GM03348 (cell line): ENCODE data around the gene PDE4D.
A peak's percentile ranks its signal among the peaks of the same experiment; 100 is the strongest.

ENCODE experiments used
- DNase-seq: peaks from one replicate; pipeline ENCODE4 v3.0.0; 2012; ENCODE audit warnings: low spot score

The PDE4D gene

GRCh38 chr5:59107692-59108091 lies 785.8 kb downstream of the PDE4D start:
- no peak for DNase-seq

- DNase-seq = no peak
Observed at GRCh38 chr5:59104400-59105127, 789.0 kb downstream of the PDE4D start.

GRCh38 chr5:59103303-59103702 lies 790.2 kb downstream of the PDE4D start:
- no peak for DNase-seq

DNA sequence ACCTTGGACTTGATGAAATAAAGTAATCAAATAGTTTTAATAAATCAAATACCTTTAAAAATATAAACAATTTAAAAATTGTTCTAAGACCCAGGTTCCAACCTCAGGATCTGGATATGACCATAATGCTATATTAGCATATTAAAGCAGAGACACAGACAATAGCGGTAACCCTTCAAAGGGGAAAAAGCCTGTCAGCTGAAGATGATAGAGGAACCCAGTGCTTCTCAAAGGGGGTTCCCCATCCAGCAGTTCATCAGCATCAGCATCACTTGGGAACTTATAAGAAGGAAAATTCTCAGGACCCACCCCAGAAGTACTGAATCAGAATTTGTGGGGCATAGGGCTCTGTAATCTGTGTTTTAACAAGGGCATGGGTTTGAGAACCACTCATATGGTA lies 791.1 kb downstream of the PDE4D start:
- DNase-seq = no peak

GRCh38 chr5:59100875-59101274 lies 792.7 kb downstream of the PDE4D start:
- no peak for DNase-seq

DNA sequence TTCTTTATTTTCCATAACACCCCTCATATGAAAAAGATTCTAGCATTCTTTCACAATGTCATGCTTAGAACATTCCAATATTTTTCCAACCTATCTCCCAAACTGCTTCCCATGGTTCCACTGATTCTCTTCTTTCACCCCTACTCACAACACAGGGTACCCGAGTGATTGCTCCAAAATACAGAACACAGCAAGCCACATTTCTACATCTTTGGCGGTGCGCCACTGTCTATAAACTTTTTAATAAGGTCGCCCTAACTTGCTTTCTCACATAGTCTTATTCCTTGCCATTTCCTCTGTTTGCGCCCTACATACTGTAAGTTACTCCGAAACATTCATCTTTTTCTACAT lies 793.6 kb downstream of the PDE4D start:
- DNase-seq = no peak

GRCh38 chr5:59099270-59099994 lies 794.1 kb downstream of the PDE4D start:
- peak; percentile 16 for DNase-seq

- DNase-seq = no peak
Observed at GRCh38 chr5:59098743-59099142, 794.8 kb downstream of the PDE4D start.

- DNase-seq = no peak
Observed at GRCh38 chr5:59097712-59098111, 795.8 kb downstream of the PDE4D start.

DNA sequence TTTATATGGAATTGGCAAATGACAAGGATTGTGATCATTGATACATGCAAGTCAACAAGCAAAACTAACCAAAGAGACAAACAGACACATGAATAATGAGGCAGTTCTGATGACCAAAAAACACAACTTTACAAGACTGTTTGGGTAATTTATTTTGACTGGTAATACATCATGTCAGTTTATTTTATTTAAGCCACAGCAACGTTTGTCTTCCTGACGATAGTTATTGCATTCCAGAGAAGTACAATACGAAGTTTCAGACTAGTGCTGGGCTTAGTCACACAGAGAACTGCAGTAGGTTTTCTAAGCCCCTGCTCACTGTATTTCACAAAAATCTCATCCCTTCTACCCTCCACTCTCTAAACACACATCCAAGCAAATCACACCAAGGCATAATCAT lies 796.4 kb downstream of the PDE4D start:
- DNase-seq = no peak

DNA sequence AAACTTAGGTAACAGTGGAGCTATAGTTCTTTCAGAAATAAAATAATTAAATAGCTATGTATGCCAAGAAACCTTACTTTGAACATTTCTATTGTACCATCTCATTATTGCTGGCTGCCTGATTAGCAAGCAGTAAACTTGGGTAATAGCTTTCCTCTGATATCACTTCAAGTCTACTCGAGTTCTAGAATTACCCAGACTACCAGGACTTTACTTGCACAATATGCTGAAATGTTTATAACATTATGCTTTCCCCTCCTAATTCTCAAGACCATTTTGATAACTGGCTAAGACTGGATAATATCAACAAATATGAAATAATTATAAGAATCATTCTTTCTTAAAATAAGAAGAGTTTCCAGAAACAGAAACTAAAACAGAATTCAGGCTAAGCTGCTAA lies 798.0 kb downstream of the PDE4D start:
- no peak for DNase-seq

GRCh38 chr5:59094864-59095263 lies 798.7 kb downstream of the PDE4D start:
- no peak for DNase-seq

- DNase-seq = no peak
Observed at GRCh38 chr5:59093329-59093728, 800.2 kb downstream of the PDE4D start.

DNA sequence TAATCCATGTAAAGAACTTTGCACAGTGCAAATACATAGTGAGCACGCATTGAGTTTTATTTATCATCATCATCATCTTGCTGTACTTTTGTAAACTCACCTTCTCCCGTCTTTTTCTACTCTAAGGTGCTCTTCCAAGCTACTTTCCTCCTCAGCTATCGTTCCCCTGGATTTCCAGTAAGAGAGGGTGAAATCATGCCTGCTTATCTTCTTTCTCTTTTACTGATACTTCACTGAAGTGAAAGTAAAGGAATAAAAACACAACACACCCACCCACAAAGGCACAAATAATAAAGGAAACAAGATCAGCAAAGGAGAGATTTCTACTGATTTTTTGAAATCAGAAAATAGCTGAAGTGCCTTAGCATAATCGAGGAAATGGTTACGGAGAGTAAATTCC lies 800.8 kb downstream of the PDE4D start:
- no peak for DNase-seq

DNA sequence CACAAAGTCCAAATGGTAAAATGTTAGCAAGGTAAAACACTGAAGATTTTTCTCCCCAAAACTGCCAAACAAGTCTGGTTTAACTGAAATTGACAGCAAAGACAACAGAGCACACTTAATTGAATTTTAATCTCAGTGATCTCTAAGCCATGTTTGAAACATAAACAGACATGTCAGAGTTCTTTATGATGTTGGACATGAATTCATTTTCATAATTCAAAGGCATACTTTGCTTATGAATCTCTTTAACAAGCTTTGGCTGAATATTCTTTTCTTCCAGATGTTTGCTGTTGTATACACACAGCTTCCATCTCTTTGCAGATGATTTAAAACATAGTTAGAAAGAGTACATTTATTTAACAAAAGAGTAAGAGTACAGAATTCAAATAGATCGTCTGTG lies 801.6 kb downstream of the PDE4D start:
- no peak for DNase-seq

- no peak for DNase-seq
Observed at GRCh38 chr5:59090323-59090722, 803.2 kb downstream of the PDE4D start.

- no peak for DNase-seq
Observed at GRCh38 chr5:59089767-59090166, 803.8 kb downstream of the PDE4D start.

DNA sequence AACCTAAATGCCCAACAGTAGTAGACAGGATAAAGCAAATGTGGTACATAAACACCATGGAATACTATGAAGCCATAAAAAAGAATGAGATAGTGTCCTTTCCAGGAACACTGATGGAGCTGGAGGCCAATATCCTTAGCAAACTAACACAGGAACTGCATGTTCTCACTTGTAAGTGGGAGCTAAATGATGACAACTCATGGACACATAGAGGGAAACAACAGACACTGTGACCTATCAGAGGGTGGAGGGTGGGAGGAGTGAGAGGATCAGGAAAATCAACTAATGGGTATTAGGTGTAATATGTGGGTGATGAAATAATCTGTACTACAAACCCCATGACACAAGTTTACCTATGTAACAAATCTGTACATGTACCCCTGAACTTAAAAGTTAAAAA lies 805.0 kb downstream of the PDE4D start:
- DNase-seq = no peak

DNA sequence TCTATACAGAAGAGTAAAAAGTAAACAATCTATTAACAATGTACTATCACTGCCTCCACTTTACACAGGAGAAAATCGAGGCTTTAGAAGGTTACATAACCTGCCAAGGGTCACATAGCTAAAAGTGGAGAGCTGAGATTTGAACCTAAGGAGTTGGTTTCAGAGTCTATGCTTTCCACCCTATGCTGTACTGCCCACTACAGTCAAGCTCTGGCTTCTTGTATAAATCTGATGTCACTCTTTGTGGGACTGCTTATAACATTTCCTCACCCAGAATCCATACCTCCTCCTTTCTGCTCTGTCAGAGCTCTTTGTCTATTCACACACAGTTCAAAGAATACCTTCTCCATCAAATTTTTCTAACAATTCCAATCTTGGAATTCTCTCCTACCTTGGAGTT lies 807.5 kb downstream of the PDE4D start:
- DNase-seq = no peak

GRCh38 chr5:59081693-59082092 lies 811.8 kb downstream of the PDE4D start:
- no peak for DNase-seq

DNA sequence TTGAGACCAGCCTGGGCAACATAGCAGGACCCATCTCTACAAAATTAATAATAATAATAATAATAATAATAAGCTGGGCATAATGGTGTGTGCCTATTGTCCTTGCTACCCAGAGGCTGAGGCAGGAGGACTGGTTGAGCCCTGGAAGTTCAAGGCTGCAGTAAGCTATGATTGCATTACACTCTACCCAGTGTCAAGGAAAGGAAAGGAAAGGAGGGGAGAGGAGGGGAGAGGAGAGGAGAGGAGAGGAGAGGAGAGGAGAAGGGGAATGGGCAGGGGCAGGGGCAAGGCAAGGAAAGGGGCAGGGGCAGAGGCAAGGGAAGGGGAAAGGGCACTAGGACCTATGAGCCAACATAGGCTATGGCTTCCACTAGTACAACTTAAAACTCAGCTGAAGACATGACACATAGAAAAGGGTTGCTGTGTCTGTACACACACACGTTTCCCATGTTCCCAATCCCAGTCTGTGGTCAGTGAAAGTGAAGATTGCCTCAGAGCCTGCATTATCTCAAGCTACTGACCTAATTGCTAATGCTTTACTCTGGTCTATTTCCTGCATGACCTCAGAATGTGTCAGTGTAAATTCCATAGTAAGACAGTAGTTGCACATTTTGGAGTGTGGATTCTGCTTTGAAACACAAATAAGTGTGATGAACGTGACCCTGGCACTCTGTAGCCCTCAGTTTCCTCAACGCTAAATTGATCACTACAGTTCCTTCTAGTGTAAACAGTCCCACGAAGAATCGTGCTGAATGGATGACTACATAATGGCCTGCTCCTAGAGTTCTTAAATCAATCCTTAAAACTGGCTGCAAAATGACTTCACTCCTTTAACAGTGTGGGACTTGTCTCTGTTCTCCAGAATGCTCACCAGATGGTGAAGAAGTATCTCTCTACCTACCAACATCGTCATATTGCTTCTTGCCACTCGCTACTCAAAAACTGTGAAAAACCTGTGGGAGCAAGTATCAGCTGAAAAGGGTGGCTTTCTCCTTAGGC lies 813.6 kb downstream of the PDE4D start:
- DNase-seq = peak; percentile 63

DNA sequence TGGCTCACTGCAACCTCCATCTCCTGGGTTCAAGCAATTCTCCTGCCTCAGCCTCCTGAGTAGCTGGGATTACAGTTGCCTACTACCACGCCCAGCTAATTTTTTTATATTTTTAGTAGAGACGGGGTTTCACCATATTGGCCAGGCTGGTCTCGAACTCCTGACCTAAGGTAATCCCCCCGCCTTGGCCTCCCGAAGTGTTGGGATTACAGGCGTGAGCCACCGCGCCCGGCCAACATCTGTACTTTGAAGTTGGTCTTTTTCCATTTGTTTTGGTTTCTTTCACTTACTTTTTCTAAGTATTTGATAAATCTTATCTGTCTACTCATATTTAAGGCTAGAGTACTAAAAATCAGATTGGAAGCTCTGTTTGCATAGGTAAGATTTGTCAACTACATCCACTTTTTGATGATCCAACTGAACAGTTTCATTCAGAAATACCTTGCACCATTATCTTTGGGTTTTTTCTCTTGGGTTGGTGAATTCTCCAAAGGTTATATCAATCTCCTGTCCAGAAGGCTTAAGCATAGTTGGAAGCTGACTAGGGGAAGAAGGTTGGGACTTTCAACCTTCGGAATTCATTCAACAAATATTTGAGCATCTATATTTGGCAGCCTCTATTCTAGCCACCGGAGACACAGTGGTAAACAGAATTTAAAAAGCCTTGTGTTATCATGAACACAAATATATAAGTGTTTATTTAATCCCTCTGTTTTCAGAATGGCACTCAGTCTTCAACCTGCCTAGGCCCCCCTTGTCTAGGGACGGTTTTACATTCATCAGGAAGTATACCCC lies 821.6 kb downstream of the PDE4D start:
- DNase-seq = no peak
